Caco-2 (cell line): ENCODE data around the gene FARS2. TPM values are rescaled to one million over a fixed set of nuclear protein-coding genes. Genes with fewer than 3 reads are reported as not detected.

Source experiments
- BruUV-seq: library from RNA; stranded (reverse); fragments of 400-500 nt; replicated peaks from 2 replicates; lab custom pipeline; 2021; lab: Mats Ljungman, UMichigan
- CTCF ChIA-PET: fragments of 300-600 bp; sonication (Branson Sonifier 250); formaldehyde crosslinking; loops from one replicate; lab custom pipeline; 2022; ENCODE audit warnings: antibody characterized with exemption; lab: Charles Lee
- POLR2A ChIA-PET: fragments of 300-600 bp; sonication (Branson Sonifier 250); formaldehyde crosslinking; loops from one replicate; lab custom pipeline; 2022; ENCODE audit warnings: antibody characterized with exemption; lab: Charles Lee
- DNase-seq, 2 experiments: peaks; one replicate each; pipeline versions ENCODE4 v3.0.0 to v3.0.0-alpha.2; 2020 to 2022
- H3K27me3 ChIP-seq: replicated peaks from 2 replicates; pipeline ENCODE4 v1.6.0; 2011; ENCODE audit warnings: low read length; ENCODE audit not compliant: control insufficient read depth, insufficient read depth
- H3K36me3 ChIP-seq: 2 replicates; pipeline ENCODE4 v1.5.1; 2011; ENCODE audit warnings: low read length; ENCODE audit not compliant: control insufficient read depth, insufficient read depth
- H3K4me1 ChIP-seq: fragments of 250-450 bp; sonication (Bioruptor Pico); 2 replicates; pipeline ENCODE4 v1.5.1; 2020; ENCODE audit warnings: mild to moderate bottlenecking
- H3K4me3 ChIP-seq: 2 replicates; pipeline ENCODE4 v1.5.1; 2011; ENCODE audit warnings: low read depth, mild to moderate bottlenecking, control low read depth, low read length
- H3K9me3 ChIP-seq: fragments of 250-450 bp; sonication (Bioruptor Pico); 2 replicates; pipeline ENCODE4 v1.5.1; 2020; ENCODE audit warnings: mild to moderate bottlenecking, moderate library complexity
- H3K27ac Mint-ChIP-seq: one replicate; pipeline ENCODE4 v1.8.0; 2022; ENCODE audit warnings: mixed read lengths; ENCODE audit not compliant: unreplicated experiment
- H3K27me3 Mint-ChIP-seq: one replicate; pipeline ENCODE4 v1.8.0; 2022; ENCODE audit warnings: mixed read lengths; ENCODE audit not compliant: insufficient read depth, unreplicated experiment
- H3K36me3 Mint-ChIP-seq: one replicate; pipeline ENCODE4 v1.8.0; 2022; ENCODE audit warnings: mild to moderate bottlenecking, mixed read lengths; ENCODE audit not compliant: insufficient read depth, unreplicated experiment
- H3K4me1 Mint-ChIP-seq: one replicate; pipeline ENCODE4 v1.8.0; 2022; ENCODE audit warnings: low read depth, mixed read lengths; ENCODE audit not compliant: unreplicated experiment
- H3K4me3 Mint-ChIP-seq: one replicate; pipeline ENCODE4 v1.8.0; 2022; ENCODE audit warnings: mild to moderate bottlenecking, moderate library complexity, mixed read lengths; ENCODE audit not compliant: unreplicated experiment
- H3K9me3 Mint-ChIP-seq: one replicate; pipeline ENCODE4 v1.8.0; 2022; ENCODE audit warnings: mixed read lengths; ENCODE audit not compliant: unreplicated experiment
- intact Hi-C: fragments of 100-400 bp; cut with micrococcal nuclease; formaldehyde crosslinking; loops from one replicate; pipeline ENCODE4 v1.10.0; 2022; ENCODE audit not compliant: unreplicated experiment
- total RNA-seq: library from RNA; stranded (reverse); gene quantifications from 2 replicates; pipeline ENCODE4 v1.2.3, GENCODE V29; 2022
- TF ChIP-seq, protein P1 (sequence below), 2 experiments: fragments of 200-600 bp in 1 of 2; IDR thresholded peaks; 1 replicate in 1 of 2; 2 replicates in 1 of 2; pipeline versions ENCODE4 v1.5.1 to v1.8.0; 2011 to 2022; ENCODE audit warnings: antibody characterized with exemption in 1 of 2, control low read depth in 1 of 2, inconsistent platforms in 1 of 2, low read depth in 1 of 2, low read length in 1 of 2, mild to moderate bottlenecking in 1 of 2, moderate library complexity in 1 of 2; ENCODE audit not compliant: insufficient read depth in 1 of 2, severe bottlenecking in 1 of 2, unreplicated experiment in 1 of 2

FARS2 gene
- total RNA-seq, 1 experiment from 2014 or later = 15.4 TPM

DNA sequence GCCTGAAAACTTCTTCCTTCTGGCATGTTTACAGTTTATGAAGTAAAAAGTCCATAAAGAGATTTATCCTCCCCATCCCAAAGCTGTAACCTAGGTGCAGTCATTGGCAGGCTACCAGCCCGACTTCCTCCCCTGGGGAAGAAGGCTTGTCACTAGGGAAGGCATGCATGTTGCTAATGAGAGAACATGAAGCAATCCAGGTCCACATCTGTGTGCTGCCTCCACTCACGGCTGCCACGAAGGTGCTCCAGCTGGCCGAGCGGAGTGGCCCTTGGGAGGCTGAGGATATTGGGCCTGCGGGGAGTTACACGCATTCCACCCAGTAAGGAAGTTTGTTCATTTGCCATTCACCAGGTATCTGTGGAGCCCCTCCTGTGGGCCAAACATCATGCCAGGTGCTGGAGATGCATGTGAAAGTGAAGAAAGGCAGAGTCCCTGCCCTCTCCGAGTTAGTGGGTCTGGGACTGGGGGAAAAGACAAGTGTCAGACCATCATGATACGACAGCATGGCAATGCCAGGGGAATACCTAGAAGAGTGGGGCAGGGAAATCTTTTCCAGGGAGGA lies 488.4 kb downstream of the FARS2 start:
- CTCF ChIA-PET = no interaction called here
- POLR2A ChIA-PET = no interaction called here

DNA sequence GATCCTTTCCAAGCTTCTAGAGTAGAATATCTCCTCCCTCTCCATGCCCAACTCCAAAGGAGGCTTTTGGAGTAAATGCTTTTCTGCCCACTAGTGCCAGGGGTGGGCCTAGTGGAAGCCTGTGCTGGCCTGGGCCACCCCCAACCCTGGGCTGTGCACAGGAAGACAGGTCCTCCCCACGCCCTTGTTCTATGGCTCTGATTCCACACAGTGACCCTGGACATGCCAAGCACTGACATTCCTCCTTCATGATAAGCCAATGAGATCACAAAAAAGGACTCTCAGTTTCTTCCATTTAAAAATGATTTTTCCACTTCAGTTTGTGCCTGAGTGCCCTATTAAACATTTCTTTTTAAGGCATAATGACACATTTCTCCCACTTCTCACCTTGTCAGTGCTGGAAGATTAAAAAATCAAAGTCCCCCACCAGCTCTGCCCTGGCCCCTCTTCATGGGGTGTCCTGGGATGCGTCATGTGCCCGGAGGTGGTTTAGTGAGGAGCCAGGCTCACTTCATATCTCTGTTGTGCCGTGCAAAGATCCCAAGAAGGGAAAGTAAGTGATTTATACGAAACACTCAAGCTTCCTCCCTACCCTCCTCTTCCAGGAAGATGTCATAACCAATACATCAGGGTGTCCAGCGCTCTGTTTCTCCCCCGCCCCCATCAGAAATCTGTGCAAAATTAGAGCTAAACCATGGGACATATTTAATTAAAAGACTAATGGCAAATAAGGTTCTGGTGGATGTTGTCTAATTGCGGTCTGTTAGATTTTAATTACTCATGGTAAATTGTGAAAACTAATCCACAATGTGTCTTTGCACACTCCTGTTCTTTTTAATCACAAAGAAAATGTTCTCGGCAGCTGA lies 490.4 kb downstream of the FARS2 start:
- Mint-ChIP-seq H3K4me3 (no peak overlapping the region), H3K27ac (no peak overlapping the region)

More for the DNA sequence above, 488.4 kb downstream of the FARS2 start:
- H3K4me1 Mint-ChIP-seq = no peaks in the 10 kb centered on the region
- no peaks in the 10 kb centered on the region for H3K4me1 ChIP-seq
- intact Hi-C loops = no loop called here
- peaks cover 4% of the 10 kb centered on the region; the same call in 1 of the 2 replicates for H3K9me3 ChIP-seq
- H3K4me3 Mint-ChIP-seq = no peak overlapping the region
- no peaks in the 10 kb centered on the region for H3K27me3 Mint-ChIP-seq
- H3K9me3 Mint-ChIP-seq = peaks cover 13% of the 10 kb centered on the region
- no peaks in the 10 kb centered on the region for H3K36me3 ChIP-seq
- TF ChIP-seq, protein P1, sequence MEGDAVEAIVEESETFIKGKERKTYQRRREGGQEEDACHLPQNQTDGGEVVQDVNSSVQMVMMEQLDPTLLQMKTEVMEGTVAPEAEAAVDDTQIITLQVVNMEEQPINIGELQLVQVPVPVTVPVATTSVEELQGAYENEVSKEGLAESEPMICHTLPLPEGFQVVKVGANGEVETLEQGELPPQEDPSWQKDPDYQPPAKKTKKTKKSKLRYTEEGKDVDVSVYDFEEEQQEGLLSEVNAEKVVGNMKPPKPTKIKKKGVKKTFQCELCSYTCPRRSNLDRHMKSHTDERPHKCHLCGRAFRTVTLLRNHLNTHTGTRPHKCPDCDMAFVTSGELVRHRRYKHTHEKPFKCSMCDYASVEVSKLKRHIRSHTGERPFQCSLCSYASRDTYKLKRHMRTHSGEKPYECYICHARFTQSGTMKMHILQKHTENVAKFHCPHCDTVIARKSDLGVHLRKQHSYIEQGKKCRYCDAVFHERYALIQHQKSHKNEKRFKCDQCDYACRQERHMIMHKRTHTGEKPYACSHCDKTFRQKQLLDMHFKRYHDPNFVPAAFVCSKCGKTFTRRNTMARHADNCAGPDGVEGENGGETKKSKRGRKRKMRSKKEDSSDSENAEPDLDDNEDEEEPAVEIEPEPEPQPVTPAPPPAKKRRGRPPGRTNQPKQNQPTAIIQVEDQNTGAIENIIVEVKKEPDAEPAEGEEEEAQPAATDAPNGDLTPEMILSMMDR (IDR thresholded peaks at IDR 0.05; ENCODE audit: insufficient read depth in 1 of 2, low read depth in 1 of 2, low read length in 1 of 2, severe bottlenecking in 1 of 2, unreplicated experiment in 1 of 2) = no peak
- DNase-seq = no peak
- H3K27me3 ChIP-seq = no peaks in the 10 kb centered on the region
- peaks cover 4% of the 10 kb centered on the region for H3K36me3 Mint-ChIP-seq
- no TSS peak for BruUV-seq
- H3K27ac Mint-ChIP-seq = no peak overlapping the region
- no peak overlapping the region for H3K4me3 ChIP-seq

DNA sequence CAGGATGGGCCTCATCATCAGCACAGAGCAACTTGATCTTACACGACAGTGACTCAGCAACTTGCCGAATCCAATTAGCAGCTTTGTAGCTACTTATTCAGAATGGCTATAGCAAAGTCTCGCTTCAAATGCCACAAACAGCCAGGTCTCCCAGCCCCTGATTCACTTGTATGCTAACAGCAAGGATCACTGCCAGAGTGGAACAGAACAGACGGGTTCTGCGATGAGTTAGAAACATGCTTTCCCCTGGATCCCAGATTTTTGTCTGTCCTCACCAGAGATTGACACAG lies 491.0 kb downstream of the FARS2 start:
- no peak overlapping the region for H3K4me3 ChIP-seq
- Mint-ChIP-seq H3K27ac (no peak overlapping the region), H3K36me3 (peaks cover 3% of the 10 kb centered on the region), H3K9me3 (peaks cover 33% of the 10 kb centered on the region), H3K27me3 (no peaks in the 10 kb centered on the region), H3K4me1 (no peaks in the 10 kb centered on the region), H3K4me3 (no peak overlapping the region)
- POLR2A ChIA-PET = no interaction called here
- no TSS peak for BruUV-seq
- intact Hi-C loops = no loop called here
- no peaks in the 10 kb centered on the region for H3K36me3 ChIP-seq
- H3K27me3 ChIP-seq = no peaks in the 10 kb centered on the region
- DNase-seq = no peak
- peaks cover 4% of the 10 kb centered on the region; the same call in 1 of the 2 replicates for H3K9me3 ChIP-seq
- TF ChIP-seq, protein P1 (IDR thresholded peaks at IDR 0.05; ENCODE audit: insufficient read depth in 1 of 2, low read depth in 1 of 2, low read length in 1 of 2, severe bottlenecking in 1 of 2, unreplicated experiment in 1 of 2) = no peak
- CTCF ChIA-PET = no interaction called here
- no peaks in the 10 kb centered on the region for H3K4me1 ChIP-seq

More for the DNA sequence above, 490.4 kb downstream of the FARS2 start:
- H3K4me3 ChIP-seq = no peak overlapping the region
- no peaks in the 10 kb centered on the region for H3K36me3 ChIP-seq
- intact Hi-C loops = no loop called here
- no TSS peak for BruUV-seq
- Mint-ChIP-seq H3K4me1 (no peaks in the 10 kb centered on the region), H3K27me3 (no peaks in the 10 kb centered on the region), H3K36me3 (peaks cover 4% of the 10 kb centered on the region), H3K9me3 (peaks cover 33% of the 10 kb centered on the region)
- TF ChIP-seq, protein P1 (IDR thresholded peaks at IDR 0.05; ENCODE audit: insufficient read depth in 1 of 2, low read depth in 1 of 2, low read length in 1 of 2, severe bottlenecking in 1 of 2, unreplicated experiment in 1 of 2) = no peak
- no peak for DNase-seq
- ChIA-PET POLR2A (no interaction called here), CTCF (no interaction called here)
- peaks cover 4% of the 10 kb centered on the region; the same call in 1 of the 2 replicates for H3K9me3 ChIP-seq
- H3K4me1 ChIP-seq = no peaks in the 10 kb centered on the region
- H3K27me3 ChIP-seq = no peaks in the 10 kb centered on the region
